Trophoblast cell (in vitro differentiated cells and primary cell): ENCODE measurements around the gene MAP7.

Source experiments
- DNase-seq, 2 donors: peaks; one replicate each; pipeline ENCODE4 v3.0.0-alpha.2; 2016
- H2AFZ ChIP-seq: 2 replicates; pipeline ENCODE4 v1.6.1; 2013; ENCODE audit warnings: low read length, moderate library complexity, mild to moderate bottlenecking; ENCODE audit not compliant: insufficient read depth, poor library complexity
- H2AK5ac ChIP-seq: 2 replicates; pipeline ENCODE4 v1.6.1; 2013; ENCODE audit warnings: mild to moderate bottlenecking, low read length
- H2BK120ac ChIP-seq: 2 replicates; pipeline ENCODE4 v1.6.1; 2013; ENCODE audit warnings: low read length, mild to moderate bottlenecking, moderate library complexity; ENCODE audit not compliant: insufficient read depth, poor library complexity
- H2BK12ac ChIP-seq: 2 replicates; pipeline ENCODE4 v1.6.1; 2013; ENCODE audit warnings: mild to moderate bottlenecking, low read length, moderate library complexity
- H2BK5ac ChIP-seq: 2 replicates; pipeline ENCODE4 v1.6.1; 2013; ENCODE audit warnings: low read length, low read depth, moderate library complexity, mild to moderate bottlenecking; ENCODE audit not compliant: poor library complexity
- H3K14ac ChIP-seq: 2 replicates; pipeline ENCODE4 v1.6.1; 2013; ENCODE audit warnings: mild to moderate bottlenecking, low read length
- H3K18ac ChIP-seq: 2 replicates; pipeline ENCODE4 v1.6.1; 2013; ENCODE audit warnings: mild to moderate bottlenecking, low read length
- H3K23ac ChIP-seq: 2 replicates; pipeline ENCODE4 v1.6.1; 2013; ENCODE audit warnings: low read length
- H3K27ac ChIP-seq: 2 replicates; pipeline ENCODE4 v1.5.1; 2013; ENCODE audit warnings: low read depth, mild to moderate bottlenecking, inconsistent platforms, low read length, moderate library complexity
- H3K27me3 ChIP-seq: 2 replicates; pipeline ENCODE4 v1.6.1; 2013; ENCODE audit warnings: inconsistent platforms, mild to moderate bottlenecking, low read length, moderate library complexity; ENCODE audit not compliant: insufficient read depth
- H3K36me3 ChIP-seq, 2 experiments: 1 replicate in 1 of 2; 2 replicates in 1 of 2; pipeline ENCODE4 v1.6.1; 2013; ENCODE audit warnings: low read length in 2 of 2, mild to moderate bottlenecking in 2 of 2, moderate library complexity in 1 of 2; ENCODE audit not compliant: insufficient read depth in 2 of 2, control insufficient read depth in 1 of 2
- H3K4ac ChIP-seq: 2 replicates; pipeline ENCODE4 v1.6.1; 2013; ENCODE audit warnings: low read depth, mild to moderate bottlenecking, low read length, moderate library complexity
- H3K4me1 ChIP-seq, 2 experiments: 1 replicate in 1 of 2; 2 replicates in 1 of 2; pipeline ENCODE4 v1.6.1; 2013; ENCODE audit warnings: low read length in 2 of 2, mild to moderate bottlenecking in 2 of 2, moderate library complexity in 1 of 2; ENCODE audit not compliant: insufficient read depth in 2 of 2, control insufficient read depth in 1 of 2
- H3K4me2 ChIP-seq: 2 replicates; pipeline ENCODE4 v1.6.1; 2013; ENCODE audit warnings: inconsistent platforms, mild to moderate bottlenecking, low read length, moderate library complexity
- H3K4me3 ChIP-seq: 2 replicates; pipeline ENCODE4 v1.5.1; 2013; ENCODE audit warnings: mild to moderate bottlenecking, low read depth, low read length, inconsistent platforms
- H3K79me1 ChIP-seq: one replicate; pipeline ENCODE4 v1.6.1; 2013; ENCODE audit warnings: low read length
- H3K79me2 ChIP-seq: 2 replicates; pipeline ENCODE4 v1.6.1; 2013; ENCODE audit warnings: low read length, mild to moderate bottlenecking; ENCODE audit not compliant: control insufficient read depth, insufficient read depth, poor library complexity
- H3K9ac ChIP-seq: 2 replicates; pipeline ENCODE4 v1.6.1; 2013; ENCODE audit warnings: mild to moderate bottlenecking, low read length
- H3K9me3 ChIP-seq: 2 replicates; pipeline ENCODE4 v1.6.1; 2013; ENCODE audit warnings: low read depth, mild to moderate bottlenecking, control low read depth, inconsistent platforms, low read length; ENCODE audit not compliant: insufficient read depth
- H4K12ac ChIP-seq: 2 replicates; pipeline ENCODE4 v1.6.1; 2013; ENCODE audit warnings: low read depth, mild to moderate bottlenecking, low read length, moderate library complexity
- H4K8ac ChIP-seq: 2 replicates; pipeline ENCODE4 v1.6.1; 2013; ENCODE audit warnings: low read depth, mild to moderate bottlenecking, low read length, moderate library complexity
- H4K91ac ChIP-seq: one replicate; pipeline ENCODE4 v1.6.1; 2013; ENCODE audit warnings: low read depth, mild to moderate bottlenecking, low read length, moderate library complexity
- WGBS: extraction: QIAGEN DNeasy Blood & Tissue Kit; methylation state at CpG from one replicate; pipeline ENCODE4 v1.1.7; 2013; ENCODE audit warnings: missing lambda C conversion rate; ENCODE audit not compliant: insufficient read length, insufficient coverage; ENCODE audit errors: extremely low coverage; 5-methylcytosine and 5-hydroxymethylcytosine counted together

The MAP7 gene

GRCh38 chr6:136424450-136424849 lies 125.8 kb downstream of the MAP7 start:
- no peak overlapping the region for H3K14ac ChIP-seq
- H2BK5ac ChIP-seq, result no peak overlapping the region
- H3K4ac ChIP-seq, result peak overlapping the region; percentile 33
- H3K36me3 ChIP-seq, result no peaks in the 10 kb centered on the region
- H3K23ac ChIP-seq, result no peak overlapping the region
- no peak overlapping the region for H3K18ac ChIP-seq
- no peak overlapping the region for H3K27ac ChIP-seq
- no peak overlapping the region for H2BK120ac ChIP-seq
- WGBS, result no CpG with 5 or more reads among the region's 3 CpGs
- H3K9ac ChIP-seq, result no peak overlapping the region
- no peak overlapping the region for H4K8ac ChIP-seq
- no peak overlapping the region for H2AK5ac ChIP-seq
- H2AFZ ChIP-seq, result no peak overlapping the region
- no peak overlapping the region for H4K12ac ChIP-seq
- H2BK12ac ChIP-seq, result no peak overlapping the region
- H3K79me2 ChIP-seq, result no peaks in the 10 kb centered on the region
- no peaks in the 10 kb centered on the region for H3K27me3 ChIP-seq
- no peaks in the 10 kb centered on the region for H3K9me3 ChIP-seq
- DNase-seq, result no peak
- H3K4me1 ChIP-seq, result no peaks in the 10 kb centered on the region
- no peaks in the 10 kb centered on the region for H3K79me1 ChIP-seq
- no peak overlapping the region for H3K4me3 ChIP-seq
- H4K91ac ChIP-seq, result no peak overlapping the region
- no peak overlapping the region for H3K4me2 ChIP-seq

DNA sequence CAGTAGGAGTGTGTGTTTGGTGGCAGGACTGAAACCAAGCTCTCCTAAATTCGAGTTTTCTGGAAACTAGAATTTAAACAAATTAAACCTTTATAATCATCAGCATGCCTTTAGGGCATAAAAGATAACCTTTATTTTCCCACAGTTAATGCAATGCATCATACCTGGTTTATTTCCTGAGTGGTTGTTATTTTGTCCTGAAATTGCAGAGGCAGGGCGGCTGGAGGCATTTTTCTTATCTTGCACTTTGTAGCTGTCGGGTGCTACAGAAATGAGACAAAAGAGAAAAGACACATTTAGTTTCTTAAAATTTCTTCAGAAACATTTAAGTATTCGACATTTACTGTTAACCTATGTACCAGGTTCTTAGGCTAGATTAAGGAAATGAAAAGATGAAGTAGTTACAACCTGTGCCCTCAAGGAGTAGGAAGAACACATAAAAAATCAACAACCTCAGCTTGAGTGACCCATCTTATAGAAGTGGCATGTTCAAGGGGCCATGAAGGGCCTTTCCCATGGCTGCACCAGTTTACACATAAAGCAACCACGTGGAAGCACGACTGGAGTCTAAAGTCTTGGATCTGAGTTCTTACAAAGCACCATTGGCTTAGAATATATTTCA lies 128.6 kb downstream of the MAP7 start:
- Histone ChIP-seq H2BK120ac (no peak overlapping the region), H3K4ac (no peak overlapping the region), H3K79me2 (no peaks in the 10 kb centered on the region), H4K12ac (no peak overlapping the region), H3K9me3 (no peaks in the 10 kb centered on the region), H3K4me2 (no peak overlapping the region), H3K79me1 (no peaks in the 10 kb centered on the region), H4K8ac (no peak overlapping the region), H3K4me1 (no peaks in the 10 kb centered on the region), H2BK12ac (no peak overlapping the region), H2AK5ac (no peak overlapping the region), H3K9ac (no peak overlapping the region), H3K27me3 (no peaks in the 10 kb centered on the region), H3K36me3 (no peaks in the 10 kb centered on the region), H3K4me3 (no peak overlapping the region), H4K91ac (no peak overlapping the region), H3K27ac (no peak overlapping the region), H2AFZ (no peak overlapping the region), H2BK5ac (no peak overlapping the region), H3K18ac (no peak overlapping the region), H3K14ac (no peak overlapping the region), H3K23ac (no peak overlapping the region)
- WGBS, result no CpG with 5 or more reads among the region's 6 CpGs
- DNase-seq, result no peak

DNA sequence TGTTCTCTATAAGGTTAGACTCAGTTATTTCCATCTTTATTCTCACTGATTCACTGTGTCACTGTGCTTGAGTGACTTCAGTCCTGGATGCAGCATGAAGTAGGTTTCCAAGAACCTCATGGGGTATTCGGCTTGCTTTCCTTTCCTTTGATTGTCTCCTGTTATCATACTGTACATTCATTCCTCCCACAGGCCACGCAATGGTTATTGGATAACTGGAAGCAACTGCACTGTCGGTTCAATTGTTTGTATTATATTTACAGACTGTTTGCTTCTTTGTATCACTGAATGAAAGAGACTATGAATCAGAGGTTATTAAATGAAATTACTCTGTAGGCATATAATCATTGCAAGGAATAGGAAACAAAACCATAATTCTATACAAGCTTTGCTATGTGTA lies 129.4 kb downstream of the MAP7 start:
- H3K36me3 ChIP-seq, result no peaks in the 10 kb centered on the region
- no peaks in the 10 kb centered on the region for H3K79me2 ChIP-seq
- no peak overlapping the region for H3K4ac ChIP-seq
- no peak overlapping the region for H3K14ac ChIP-seq
- H3K9me3 ChIP-seq, result no peaks in the 10 kb centered on the region
- no peak overlapping the region for H3K27ac ChIP-seq
- H2AK5ac ChIP-seq, result no peak overlapping the region
- H2BK120ac ChIP-seq, result no peak overlapping the region
- DNase-seq, result no peak
- H2BK12ac ChIP-seq, result no peak overlapping the region
- H3K18ac ChIP-seq, result no peak overlapping the region
- H4K8ac ChIP-seq, result no peak overlapping the region
- no peak overlapping the region for H2BK5ac ChIP-seq
- no peaks in the 10 kb centered on the region for H3K27me3 ChIP-seq
- no peak overlapping the region for H3K4me3 ChIP-seq
- no peak overlapping the region for H4K12ac ChIP-seq
- WGBS, result no CpG with 5 or more reads among the region's 3 CpGs
- no peak overlapping the region for H3K9ac ChIP-seq
- no peak overlapping the region for H3K23ac ChIP-seq
- H3K79me1 ChIP-seq, result no peaks in the 10 kb centered on the region
- H2AFZ ChIP-seq, result no peak overlapping the region
- H3K4me2 ChIP-seq, result no peak overlapping the region
- H3K4me1 ChIP-seq, result no peaks in the 10 kb centered on the region
- no peak overlapping the region for H4K91ac ChIP-seq

DNA sequence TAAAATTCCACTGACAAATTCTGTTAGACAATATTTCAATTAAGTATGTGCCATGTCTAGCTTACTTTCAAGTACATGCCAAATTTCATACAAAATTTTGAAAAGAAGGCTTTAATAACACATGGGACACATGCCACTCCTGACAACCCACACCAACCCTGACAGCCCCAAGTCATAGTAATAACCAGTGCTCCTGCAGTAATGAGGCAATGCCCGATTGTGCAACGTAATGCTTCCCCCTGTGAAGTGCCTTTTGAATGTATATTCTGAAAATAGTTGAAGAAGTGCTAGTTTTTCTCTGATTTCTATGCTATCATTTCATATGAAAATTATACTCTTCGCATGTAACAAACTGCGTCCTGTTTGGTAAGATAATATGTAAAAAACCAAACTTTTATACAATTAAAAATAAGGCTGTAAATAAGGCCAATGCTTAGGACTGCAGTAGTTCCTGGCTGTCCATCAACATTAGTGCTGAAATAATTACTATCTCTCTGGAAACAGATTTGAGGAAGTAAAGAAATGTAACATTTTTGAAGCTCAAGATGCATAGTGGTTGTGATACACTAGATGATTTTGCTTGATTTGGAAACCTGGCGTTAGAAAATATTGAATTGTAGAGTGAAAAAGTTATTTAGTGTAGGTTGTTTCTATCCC lies 134.7 kb downstream of the MAP7 start:
- no peak overlapping the region for H2AK5ac ChIP-seq
- no peak overlapping the region for H3K4me3 ChIP-seq
- no peak overlapping the region for H3K23ac ChIP-seq
- no peak overlapping the region for H3K18ac ChIP-seq
- no peak overlapping the region for H2BK12ac ChIP-seq
- no peak overlapping the region for H4K12ac ChIP-seq
- H3K36me3 ChIP-seq, result peaks cover 0 to 2% of the 10 kb centered on the region in 2 experiments
- no peak overlapping the region for H3K9ac ChIP-seq
- H3K27me3 ChIP-seq, result no peaks in the 10 kb centered on the region
- H3K79me2 ChIP-seq, result no peaks in the 10 kb centered on the region
- no peak overlapping the region for H4K91ac ChIP-seq
- H3K4ac ChIP-seq, result no peak overlapping the region
- H4K8ac ChIP-seq, result no peak overlapping the region
- no peak overlapping the region for H3K27ac ChIP-seq
- no peak overlapping the region for H3K14ac ChIP-seq
- no peak overlapping the region for H2BK120ac ChIP-seq
- no peak overlapping the region for H2BK5ac ChIP-seq
- no peaks in the 10 kb centered on the region for H3K4me1 ChIP-seq
- 100% methylated on average over 1 of the region's 5 CpGs for WGBS
- no peak overlapping the region for H2AFZ ChIP-seq
- no peaks in the 10 kb centered on the region for H3K79me1 ChIP-seq
- H3K4me2 ChIP-seq, result no peak overlapping the region
- peak in 1 of 2 donors; percentile 43 for DNase-seq
- H3K9me3 ChIP-seq, result no peaks in the 10 kb centered on the region
